ENCODE measurements around the gene GABARAP.
A peak's percentile ranks its signal among the peaks of the same experiment; 100 is the strongest.

The GABARAP gene

GRCh38 chr17:7241783-7242716, at the start of gene GABARAP:
GABARAP (minus strand) TSS chr17:7242449; CDS start chr17:7242330, 119 bp downstream.
- DNase-seq: peak; percentile 92

DNA sequence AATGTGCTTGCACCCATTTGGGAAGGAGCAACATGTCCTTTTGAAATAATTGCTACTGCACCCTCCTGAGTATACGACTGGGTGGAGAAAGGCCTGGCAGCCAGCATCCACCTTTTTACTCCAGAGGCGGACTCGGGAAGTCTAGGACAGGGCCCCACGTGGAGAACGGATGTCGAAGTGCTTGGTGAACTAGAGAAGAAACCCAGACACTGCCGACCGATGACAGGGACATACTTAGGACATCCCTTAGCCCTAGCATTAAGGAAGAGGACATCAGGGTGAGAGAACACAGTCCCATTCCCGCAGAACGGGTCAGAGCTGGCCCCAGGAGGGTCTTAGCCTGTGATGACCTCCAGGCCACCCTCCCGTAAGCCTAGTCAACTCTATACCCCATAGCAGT, 48.4 kb upstream of the GABARAP start:
- no peak for DNase-seq

- DNase-seq: no peak
Observed at GRCh38 chr17:7290166-7290565, 47.9 kb upstream of the GABARAP start.

DNA sequence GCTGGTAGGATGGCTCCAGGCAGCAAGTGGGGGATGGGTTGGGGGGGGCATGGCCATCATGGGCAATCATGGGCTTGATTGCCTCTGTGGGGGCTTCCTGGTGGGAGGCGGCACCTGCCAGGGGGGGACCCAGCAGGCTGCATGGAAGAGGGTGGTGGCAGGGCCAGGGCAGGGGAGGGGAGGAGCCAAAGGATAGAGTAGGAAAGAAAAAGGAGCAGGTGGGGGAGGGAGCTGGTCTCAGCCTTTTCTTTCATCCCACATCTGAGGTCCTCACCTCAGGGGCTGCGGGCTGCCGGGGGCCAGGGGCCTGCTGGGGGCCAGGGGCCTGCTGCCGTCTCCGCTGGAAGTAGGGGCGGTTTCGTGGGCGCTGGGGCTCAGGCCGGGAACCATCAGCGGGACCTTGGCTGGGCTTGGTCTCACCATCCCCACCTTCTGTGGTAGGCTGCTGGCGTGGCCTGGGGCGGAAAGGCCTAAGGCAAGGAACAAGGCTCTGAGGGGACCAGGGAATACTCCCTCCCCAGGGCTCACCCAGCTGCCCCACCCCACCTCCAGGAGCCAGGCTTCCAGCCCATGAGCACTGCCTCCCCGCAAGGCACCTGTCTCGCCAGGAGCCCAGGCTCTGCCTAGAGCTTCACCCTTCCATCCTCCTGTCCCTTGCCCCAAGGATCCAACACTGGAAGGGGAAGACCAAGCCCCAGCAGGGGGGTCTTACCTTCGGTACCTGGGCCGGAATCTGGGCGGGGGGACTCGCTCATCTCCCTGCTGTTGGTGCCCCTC, 47.2 kb upstream of the GABARAP start:
- DNase-seq: no peak

DNA sequence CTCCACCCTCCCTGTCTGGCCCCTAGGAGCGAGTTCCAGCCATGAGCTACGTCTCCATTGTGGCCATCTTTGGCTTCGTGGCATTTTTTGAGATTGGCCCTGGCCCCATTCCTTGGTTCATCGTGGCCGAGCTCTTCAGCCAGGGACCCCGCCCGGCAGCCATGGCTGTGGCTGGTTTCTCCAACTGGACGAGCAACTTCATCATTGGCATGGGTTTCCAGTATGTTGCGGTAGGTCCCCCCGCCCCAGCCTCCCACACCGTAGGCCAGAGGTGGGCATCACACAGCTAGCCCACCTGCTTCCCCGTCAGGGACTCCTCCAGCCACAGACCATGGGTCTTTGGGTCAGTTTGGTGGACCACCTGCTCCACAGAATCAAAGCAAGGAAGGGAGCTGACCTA, 43.4 kb upstream of the GABARAP start:
- no peak for DNase-seq

GRCh38 chr17:7284911-7285310, 42.7 kb upstream of the GABARAP start:
- no peak for DNase-seq

- no peak for DNase-seq
Observed at GRCh38 chr17:7283471-7284216, 41.4 kb upstream of the GABARAP start.

GRCh38 chr17:7282752-7283321, 40.6 kb upstream of the GABARAP start:
- no peak for DNase-seq

GRCh38 chr17:7281953-7282751, 39.9 kb upstream of the GABARAP start:
- DNase-seq: no peak

- peak; percentile 91 for DNase-seq
Observed at GRCh38 chr17:7281074-7281952, 39.1 kb upstream of the GABARAP start, which contains the start of gene SLC2A4. SLC2A4 (plus strand) TSS chr17:7281718; CDS start chr17:7281935, 217 bp downstream.

GRCh38 chr17:7280519-7281073, 38.3 kb upstream of the GABARAP start:
- peak; percentile 82 for DNase-seq

DNA sequence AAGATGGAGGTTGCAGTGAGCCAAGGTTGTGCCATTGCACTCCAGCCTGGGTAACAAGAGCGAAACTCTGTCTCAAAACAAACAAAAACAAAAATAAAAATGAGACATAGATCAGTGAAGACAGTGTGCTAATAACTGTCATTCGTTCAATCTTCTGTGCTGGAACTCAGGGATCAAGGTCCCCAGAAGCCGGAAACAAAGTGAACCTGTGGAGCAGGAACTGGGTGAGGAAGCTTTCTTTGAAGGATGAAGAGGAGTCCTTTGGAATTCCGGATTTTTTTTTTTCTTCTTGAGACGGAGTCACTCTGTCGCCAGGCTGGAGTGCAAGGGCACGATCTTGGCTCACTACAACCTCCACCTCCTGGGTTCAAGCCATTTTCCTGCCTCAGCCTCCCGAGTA, 37.2 kb upstream of the GABARAP start:
- no peak for DNase-seq

GRCh38 chr17:7266784-7267183, 24.5 kb upstream of the GABARAP start:
- no peak for DNase-seq

GRCh38 chr17:7263801-7264078, 21.5 kb upstream of the GABARAP start:
- no peak for DNase-seq

GRCh38 chr17:7262935-7263800, 20.9 kb upstream of the GABARAP start:
- DNase-seq: no peak

DNA sequence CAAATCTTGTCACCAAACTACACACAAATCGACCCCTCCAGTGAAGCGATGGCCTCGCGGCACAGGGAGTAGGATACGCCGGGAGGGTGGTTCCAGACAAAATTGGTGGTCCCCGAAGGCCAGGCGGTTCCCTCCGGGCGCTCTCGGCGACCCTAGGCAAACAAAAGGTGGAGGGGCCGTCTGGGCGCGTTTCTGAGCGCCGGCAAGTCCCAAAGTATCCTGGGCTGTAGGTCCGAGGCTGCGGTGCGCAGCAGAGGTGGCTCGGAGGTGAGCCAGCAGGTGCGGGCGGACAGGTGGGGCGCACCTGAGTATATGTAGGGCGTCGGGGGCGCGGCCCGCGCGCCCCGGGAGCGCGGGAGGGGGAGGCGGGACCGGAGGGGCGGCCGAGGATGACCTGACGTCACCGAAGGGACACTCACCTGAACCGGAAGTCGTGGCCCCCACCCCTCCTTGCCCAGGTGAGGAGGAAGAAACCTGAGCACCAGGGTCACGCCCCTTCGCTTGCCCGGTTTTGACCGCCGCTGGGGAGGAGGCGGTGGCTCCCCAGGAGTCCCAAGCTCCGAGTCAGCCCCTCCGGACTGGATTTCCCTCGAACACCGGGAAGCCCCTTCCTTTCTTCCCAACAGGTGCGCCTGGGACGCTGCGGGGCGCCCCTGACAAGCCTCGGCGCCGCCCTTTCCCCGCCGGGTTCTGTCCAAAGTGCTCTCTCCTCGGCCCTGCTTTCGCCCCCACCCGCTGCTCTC, 20.1 kb upstream of the GABARAP start, which contains the start of gene CLDN7:
Gene CLDN7, minus strand, starts transcription at position 287 of the 743 bp plus-strand sequence. CDS start 435 bp downstream, outside the sequence.
- no peak for DNase-seq

DNA sequence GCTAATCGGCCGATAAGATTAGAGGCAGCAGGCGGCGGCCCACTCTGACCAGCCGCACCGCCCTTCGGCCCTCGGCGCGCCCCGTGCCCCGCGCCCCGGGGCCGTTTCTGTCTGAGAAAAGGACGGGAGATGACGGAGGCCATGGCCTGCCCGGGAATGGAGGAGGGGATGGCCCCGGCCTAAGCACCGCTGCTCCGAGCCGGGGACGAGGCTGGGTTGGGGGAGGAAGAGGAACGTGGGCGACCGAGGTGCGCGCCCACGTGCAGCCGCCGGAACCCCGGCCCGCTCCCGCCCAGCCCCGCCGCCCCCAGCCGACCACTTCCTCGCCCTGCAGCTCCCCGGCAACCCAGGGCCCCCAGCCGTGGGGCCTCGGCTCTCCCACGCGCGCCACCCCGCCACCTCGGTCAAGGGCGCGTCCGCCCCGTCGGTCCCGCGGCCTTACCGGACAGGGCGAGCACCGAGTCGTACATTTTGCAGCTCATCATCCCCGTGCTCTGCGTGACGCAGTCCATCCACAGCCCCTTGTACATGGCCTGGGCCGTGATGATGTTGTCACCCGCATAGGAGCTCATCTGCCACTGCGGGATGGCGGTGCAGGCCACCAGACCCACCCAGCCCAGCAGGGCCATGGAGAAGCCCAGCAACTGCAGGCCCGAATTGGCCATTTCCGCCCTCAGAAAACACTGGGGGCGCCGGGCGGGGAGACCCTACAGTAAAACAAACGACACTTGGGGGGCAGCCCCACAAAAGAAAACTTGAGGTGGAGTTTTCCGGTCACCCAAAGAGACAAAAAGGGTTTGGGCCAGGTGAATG, 19.3 kb upstream of the GABARAP start:
- peak; percentile 30 for DNase-seq
